ENCODE measurements around the gene EVC2. TPM values are rescaled to one million over a fixed set of nuclear protein-coding genes. Genes with fewer than 3 reads are reported as not detected.

EVC2 gene
- polyA plus RNA-seq, 1 donor (not counting 4 experiments of a cell fraction or from before 2014, with no cell fraction given): 1.7 TPM

DNA sequence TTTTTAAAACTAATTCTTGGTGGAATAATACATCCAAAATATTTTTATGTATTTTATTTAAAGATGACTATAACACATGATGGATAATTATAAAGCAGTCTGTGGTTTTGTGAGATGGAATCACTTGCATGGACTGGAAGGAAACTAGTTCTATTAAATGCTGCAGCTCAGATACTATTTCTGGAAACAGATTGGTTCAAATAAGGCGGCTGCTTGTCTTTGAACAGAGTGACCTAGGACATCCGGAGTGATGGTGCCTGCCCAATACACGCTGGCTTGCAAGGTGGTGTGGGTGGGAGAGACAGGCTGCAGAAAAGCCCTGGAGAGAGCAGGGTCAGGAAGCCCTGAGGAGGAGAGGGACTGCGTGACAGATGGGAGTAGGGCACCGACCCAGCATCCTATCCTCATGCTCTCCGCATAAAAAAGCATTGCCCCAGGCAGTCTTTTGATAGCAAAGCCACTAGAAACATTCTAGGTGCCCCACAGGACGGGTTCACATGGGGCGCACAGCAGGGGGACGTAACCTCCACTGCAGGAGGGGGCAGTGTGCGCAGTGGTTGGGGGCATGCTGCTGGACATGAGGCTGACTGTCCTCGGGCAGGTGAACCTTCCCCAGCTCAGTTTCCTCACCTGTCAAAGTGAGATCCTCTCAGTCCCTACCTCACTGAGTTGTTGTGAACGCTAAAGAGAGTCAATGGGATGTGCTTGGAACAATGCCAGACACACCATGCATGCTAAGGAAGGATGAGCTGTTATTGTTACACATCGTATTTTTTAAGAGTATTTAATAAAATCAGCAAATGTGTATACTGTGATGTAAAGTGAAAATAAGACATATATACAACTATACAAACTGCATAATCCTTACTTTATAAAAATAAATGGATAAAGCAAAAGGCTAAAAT is 71.3 kb downstream of the EVC2 start:
- peaks cover 7 to 13% of the 10 kb centered on the region in 2 experiments for H3K36me3 ChIP-seq (ENCODE audit: control insufficient read depth in 2 of 2, extremely low read depth in 1 of 2, insufficient read depth in 2 of 2, low read length in 2 of 2)
- peak overlapping the region; percentile 74 for H3K27ac ChIP-seq (ENCODE audit: control insufficient read depth, insufficient read depth, low read length)
- dilution Hi-C loops (cut with MboI; ENCODE audit: extremely low pct_ligation_motif_present, low sequenced_read_pairs): no loop called here
- no peaks in the 10 kb centered on the region for H4K20me1 ChIP-seq (ENCODE audit: control insufficient read depth, extremely low read depth, insufficient read depth, low read length)
- no peaks in the 10 kb centered on the region for H3K27me3 ChIP-seq (ENCODE audit: control insufficient read depth, extremely low read depth, insufficient read depth, low read length)
- H3K4me3 ChIP-seq (ENCODE audit: control insufficient read depth in 2 of 3, extremely low read depth in 1 of 3, insufficient read depth in 2 of 3, low read depth in 1 of 3, low read length in 3 of 3): no peak overlapping the region
- H3K4me1 ChIP-seq (ENCODE audit: control insufficient read depth, extremely low read depth, insufficient read depth, low read length): peaks cover 49% of the 10 kb centered on the region
- H3K9me3 ChIP-seq (ENCODE audit: control insufficient read depth, low read depth, low read length): peaks cover 7% of the 10 kb centered on the region
- DNase-seq (ENCODE audit: low read depth, low spot score): no peak
- H3K9ac ChIP-seq (ENCODE audit: control insufficient read depth, extremely low read depth, insufficient read depth, low read length): no peak overlapping the region
- H3K4me2 ChIP-seq (ENCODE audit: control insufficient read depth, extremely low read depth, insufficient read depth, low read depth, low read length): no peak overlapping the region
- no peak overlapping the region for H2AFZ ChIP-seq (ENCODE audit: control insufficient read depth, low read length)
- H3K79me2 ChIP-seq (ENCODE audit: control insufficient read depth, insufficient read depth, low read length): no peaks in the 10 kb centered on the region
- FAIRE-seq: peak; percentile 17
- no peaks in the 10 kb centered on the region for H3K9me1 ChIP-seq (ENCODE audit: control insufficient read depth, extremely low read depth, insufficient read depth, low read length)
- TF ChIP-seq EZH2 (IDR thresholded peaks at IDR 0.05; ENCODE audit: low read length): no peak
- TF ChIP-seq, protein P1, sequence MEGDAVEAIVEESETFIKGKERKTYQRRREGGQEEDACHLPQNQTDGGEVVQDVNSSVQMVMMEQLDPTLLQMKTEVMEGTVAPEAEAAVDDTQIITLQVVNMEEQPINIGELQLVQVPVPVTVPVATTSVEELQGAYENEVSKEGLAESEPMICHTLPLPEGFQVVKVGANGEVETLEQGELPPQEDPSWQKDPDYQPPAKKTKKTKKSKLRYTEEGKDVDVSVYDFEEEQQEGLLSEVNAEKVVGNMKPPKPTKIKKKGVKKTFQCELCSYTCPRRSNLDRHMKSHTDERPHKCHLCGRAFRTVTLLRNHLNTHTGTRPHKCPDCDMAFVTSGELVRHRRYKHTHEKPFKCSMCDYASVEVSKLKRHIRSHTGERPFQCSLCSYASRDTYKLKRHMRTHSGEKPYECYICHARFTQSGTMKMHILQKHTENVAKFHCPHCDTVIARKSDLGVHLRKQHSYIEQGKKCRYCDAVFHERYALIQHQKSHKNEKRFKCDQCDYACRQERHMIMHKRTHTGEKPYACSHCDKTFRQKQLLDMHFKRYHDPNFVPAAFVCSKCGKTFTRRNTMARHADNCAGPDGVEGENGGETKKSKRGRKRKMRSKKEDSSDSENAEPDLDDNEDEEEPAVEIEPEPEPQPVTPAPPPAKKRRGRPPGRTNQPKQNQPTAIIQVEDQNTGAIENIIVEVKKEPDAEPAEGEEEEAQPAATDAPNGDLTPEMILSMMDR (optimal IDR thresholded peaks at IDR 0.05 in 1 of 3, IDR thresholded peaks at IDR 0.05 in 1 of 3, conservative IDR thresholded peaks at IDR 0.05 in 1 of 3; ENCODE audit: extremely low read depth in 1 of 3, insufficient read depth in 2 of 3, low read length in 3 of 3): no peak

DNA sequence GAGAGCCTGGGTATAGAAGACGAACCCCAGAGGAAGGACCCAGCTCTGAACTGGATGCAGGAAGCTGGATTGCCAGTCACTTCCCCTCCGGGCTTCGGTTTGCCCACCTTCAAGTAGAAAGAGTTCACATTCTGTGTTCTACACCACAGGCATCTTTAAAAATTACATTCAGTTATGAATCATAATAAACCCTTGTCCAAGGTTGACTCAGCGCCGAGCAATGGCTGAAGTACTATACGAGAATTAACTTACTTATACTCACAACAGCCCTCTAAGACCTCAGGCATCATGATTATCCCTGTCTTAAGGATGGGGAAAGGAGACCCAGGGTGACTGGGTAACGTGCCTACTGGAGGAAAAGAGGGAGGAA is 72.5 kb downstream of the EVC2 start:
- Histone ChIP-seq H3K79me2 (ENCODE audit: control insufficient read depth, insufficient read depth, low read length) (no peaks in the 10 kb centered on the region), H2AFZ (ENCODE audit: control insufficient read depth, low read length) (no peak overlapping the region), H3K9ac (ENCODE audit: control insufficient read depth, extremely low read depth, insufficient read depth, low read length) (peak overlapping the region; percentile 49), H3K9me3 (ENCODE audit: control insufficient read depth, low read depth, low read length) (peaks cover 7% of the 10 kb centered on the region), H3K4me3 (ENCODE audit: control insufficient read depth in 2 of 3, extremely low read depth in 1 of 3, insufficient read depth in 2 of 3, low read depth in 1 of 3, low read length in 3 of 3) (no peak overlapping the region), H3K4me1 (ENCODE audit: control insufficient read depth, extremely low read depth, insufficient read depth, low read length) (peaks cover 49% of the 10 kb centered on the region), H3K36me3 (ENCODE audit: control insufficient read depth in 2 of 2, extremely low read depth in 1 of 2, insufficient read depth in 2 of 2, low read length in 2 of 2) (peaks cover 7 to 19% of the 10 kb centered on the region in 2 experiments), H3K9me1 (ENCODE audit: control insufficient read depth, extremely low read depth, insufficient read depth, low read length) (no peaks in the 10 kb centered on the region), H3K27ac (ENCODE audit: control insufficient read depth, insufficient read depth, low read length) (peak overlapping the region; percentile 74), H4K20me1 (ENCODE audit: control insufficient read depth, extremely low read depth, insufficient read depth, low read length) (no peaks in the 10 kb centered on the region), H3K4me2 (ENCODE audit: control insufficient read depth, extremely low read depth, insufficient read depth, low read depth, low read length) (peak overlapping the region; percentile 45), H3K27me3 (ENCODE audit: control insufficient read depth, extremely low read depth, insufficient read depth, low read length) (no peaks in the 10 kb centered on the region)
- FAIRE-seq (peak; percentile 93), DNase-seq (ENCODE audit: low read depth, low spot score) (peak; percentile 79)
- TF ChIP-seq, protein P1 (optimal IDR thresholded peaks at IDR 0.05 in 1 of 3, IDR thresholded peaks at IDR 0.05 in 1 of 3, conservative IDR thresholded peaks at IDR 0.05 in 1 of 3; ENCODE audit: extremely low read depth in 1 of 3, insufficient read depth in 2 of 3, low read length in 3 of 3): no peak
- TF ChIP-seq EZH2 (IDR thresholded peaks at IDR 0.05; ENCODE audit: low read length): no peak
- dilution Hi-C loops (cut with MboI; ENCODE audit: extremely low pct_ligation_motif_present, low sequenced_read_pairs): no loop called here
